ENCODE measurements around the gene CGB2.
A peak's percentile ranks its signal among the peaks of the same experiment; 100 is the strongest.
"Not testable (repeated sequence)": the region's sequence is repeated elsewhere in the genome, so short reads cannot be mapped to it uniquely, and the experiment has no call there.

The CGB2 gene

GRCh38 chr19:49010453-49010852, 21.2 kb upstream of the CGB2 start:
- no peak for DNase-seq (ENCODE audit: low read depth)

- no peak for DNase-seq (ENCODE audit: low read depth)
These were observed 20.5 kb upstream of the CGB2 start for GRCh38 chr19:49011194-49011593.

DNA sequence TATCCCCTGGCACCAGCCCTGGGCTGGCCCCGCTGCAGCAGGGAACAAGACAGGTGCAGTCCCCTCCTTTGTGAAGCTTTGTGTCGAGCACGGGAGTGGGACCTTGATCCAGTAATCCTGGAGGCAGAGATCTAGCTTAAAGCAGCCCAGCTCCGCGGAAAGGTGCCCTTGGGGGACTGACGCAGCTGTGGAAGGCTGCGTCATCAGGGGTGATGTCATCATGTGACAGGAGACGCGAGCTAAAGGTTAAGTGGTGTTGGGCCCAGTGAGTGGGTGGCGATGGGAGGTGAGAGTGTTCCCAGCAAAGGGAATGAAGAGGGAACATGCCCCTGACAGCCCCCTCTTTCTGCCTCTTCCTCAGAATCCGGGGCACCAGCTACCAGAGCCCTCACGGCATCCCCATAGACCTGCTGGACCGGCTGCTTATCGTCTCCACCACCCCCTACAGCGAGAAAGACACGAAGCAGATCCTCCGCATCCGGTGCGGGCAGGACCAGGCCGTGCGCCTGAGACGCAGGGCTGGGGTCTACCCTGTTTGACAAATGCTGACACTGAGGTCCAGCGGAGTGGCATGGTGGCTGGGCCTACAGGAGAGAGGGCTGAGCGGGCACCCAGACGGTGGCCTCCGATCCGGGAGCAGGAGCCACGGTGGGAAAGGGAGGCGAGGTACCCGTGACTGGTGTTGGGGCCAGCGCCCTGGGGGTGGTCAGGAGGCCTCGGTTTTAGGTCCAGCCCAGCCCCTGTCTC, 17.4 kb upstream of the CGB2 start:
- DNase-seq (ENCODE audit: low read depth): no peak

DNA sequence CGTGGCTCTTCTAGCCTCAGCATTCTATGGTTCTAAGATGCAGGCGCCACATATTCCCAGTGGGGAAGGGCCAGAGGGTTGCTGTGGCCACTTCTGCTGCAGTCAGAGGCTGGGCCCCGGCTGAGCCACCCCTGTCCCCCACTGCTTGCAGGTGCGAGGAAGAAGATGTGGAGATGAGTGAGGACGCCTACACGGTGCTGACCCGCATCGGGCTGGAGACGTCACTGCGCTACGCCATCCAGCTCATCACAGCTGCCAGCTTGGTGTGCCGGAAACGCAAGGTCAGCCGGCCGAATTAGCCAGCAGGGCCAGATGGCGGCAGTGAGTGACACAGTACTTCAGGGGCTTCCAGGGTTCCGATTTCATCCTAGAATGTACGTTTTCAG, 16.8 kb upstream of the CGB2 start:
- DNase-seq (ENCODE audit: low read depth): no peak

GRCh38 chr19:49016067-49016839, 15.4 kb upstream of the CGB2 start:
- no peak for DNase-seq (ENCODE audit: low read depth)

GRCh38 chr19:49017041-49017665, 14.5 kb upstream of the CGB2 start, which contains the start of gene LHB:
LHB (minus strand) TSS chr19:49017091; CDS start chr19:49017081, 10 bp downstream.
- no peak for DNase-seq (ENCODE audit: low read depth)

DNA sequence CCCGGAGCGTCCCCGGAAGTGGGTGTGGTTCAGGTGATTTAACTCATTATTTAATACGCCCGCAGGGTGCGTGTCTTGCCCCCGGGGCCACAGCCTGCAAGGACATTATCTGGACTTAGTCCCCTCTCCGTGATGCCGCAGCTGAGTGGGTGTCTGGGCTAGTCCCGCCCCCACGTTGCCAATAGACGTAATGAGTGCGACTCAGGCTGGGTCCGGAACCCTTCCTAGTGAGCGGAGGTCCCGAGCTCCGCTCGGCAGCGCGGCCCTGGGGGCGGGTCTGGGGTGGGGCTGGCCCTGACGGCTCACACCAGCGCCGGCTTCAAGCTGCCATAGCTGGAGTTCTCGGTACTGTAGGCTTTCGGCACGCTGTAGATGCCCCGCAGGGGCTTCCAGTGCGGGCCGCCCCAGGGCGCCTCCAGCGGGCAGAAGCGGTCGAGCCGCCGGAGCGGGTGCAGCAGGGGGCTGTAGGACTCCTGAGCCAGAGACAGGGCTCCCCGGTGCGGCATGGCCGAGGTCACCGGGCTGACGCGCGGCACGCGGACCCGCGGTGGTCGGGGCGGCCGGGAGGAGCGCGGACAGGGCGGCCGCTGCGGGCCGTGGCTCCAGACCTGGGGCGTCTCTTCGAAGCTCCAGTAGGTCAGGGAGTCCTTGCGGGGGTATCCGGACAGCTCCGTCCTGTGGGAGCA, 13.9 kb upstream of the CGB2 start:
- DNase-seq (ENCODE audit: low read depth): no peak

DNA sequence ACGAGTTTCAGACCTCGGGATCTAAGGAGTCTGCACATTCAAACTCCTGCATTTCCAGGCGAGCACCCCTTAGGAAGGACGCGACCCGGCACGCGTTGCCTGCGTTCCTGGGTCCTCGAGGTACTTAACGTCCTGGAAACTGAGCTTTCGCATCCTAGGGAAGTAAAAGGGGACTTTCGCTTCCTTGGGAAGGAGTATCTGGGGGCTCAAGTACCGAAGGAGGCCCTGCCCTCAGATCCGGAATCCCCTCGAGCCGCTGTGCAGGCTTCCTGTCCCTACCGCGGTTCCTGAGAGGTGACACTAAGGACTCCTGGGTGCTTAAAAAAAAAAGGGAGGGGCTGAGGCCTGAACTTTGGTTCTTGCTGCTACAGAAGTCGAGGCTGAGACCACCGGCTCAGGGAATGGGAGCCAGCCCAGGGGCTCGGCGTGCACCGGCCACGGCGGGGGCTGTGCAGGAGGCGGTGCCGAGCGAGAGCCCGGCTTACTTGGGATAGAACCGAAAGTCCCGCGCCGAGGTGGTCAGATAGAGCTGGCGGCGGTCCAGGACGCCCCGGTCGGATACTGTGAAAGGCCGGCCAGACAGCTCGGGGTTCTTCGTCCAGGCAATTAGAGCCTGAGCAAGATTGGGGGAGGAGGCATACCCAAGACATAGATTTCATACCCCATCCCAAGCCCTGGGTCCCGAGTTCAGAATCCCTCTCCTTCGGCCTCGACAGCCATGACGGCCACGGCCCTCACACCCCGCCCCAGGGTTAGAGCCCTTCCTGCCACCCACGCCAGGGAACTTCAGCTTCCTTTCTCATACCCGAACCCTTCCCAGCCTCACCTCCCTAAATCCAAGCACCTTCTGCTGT, 13.1 kb upstream of the CGB2 start:
- not testable (repeated sequence) for DNase-seq (ENCODE audit: low read depth)

DNA sequence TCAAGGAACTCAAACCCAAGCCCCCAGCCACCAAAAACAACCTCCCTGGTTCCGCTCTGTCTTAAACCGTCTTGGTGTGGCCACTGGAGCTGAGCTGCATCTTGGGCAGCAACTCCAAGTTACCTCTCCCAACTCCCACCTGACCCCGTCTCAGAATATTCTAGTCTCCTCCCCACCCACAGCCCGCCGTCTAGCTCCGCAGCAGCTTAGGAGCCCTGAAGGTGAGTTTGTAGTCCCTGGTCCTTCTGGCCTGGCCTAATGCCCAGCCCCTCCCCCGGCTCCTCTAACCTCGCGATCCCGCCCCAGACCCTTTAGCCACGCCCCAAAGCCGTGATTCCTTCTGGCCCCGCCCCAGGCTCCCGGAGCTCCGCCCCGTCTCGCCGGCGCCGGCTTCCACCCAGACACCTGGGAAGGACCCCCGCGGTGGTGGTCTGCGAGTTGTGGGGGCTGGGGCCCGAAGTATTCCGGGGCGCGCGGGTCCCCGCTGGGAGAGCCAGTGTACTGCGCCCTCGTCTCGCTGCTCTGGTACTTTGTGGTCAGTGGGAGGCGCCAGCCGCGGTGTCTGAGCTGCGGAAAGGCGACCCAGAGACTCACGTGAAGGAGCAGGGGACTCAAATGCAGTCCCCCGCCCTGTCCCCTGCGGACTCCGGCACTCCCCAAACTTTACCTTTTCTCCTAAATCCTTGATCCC, 12.3 kb upstream of the CGB2 start:
- DNase-seq (ENCODE audit: low read depth): peak; percentile 31

DNA sequence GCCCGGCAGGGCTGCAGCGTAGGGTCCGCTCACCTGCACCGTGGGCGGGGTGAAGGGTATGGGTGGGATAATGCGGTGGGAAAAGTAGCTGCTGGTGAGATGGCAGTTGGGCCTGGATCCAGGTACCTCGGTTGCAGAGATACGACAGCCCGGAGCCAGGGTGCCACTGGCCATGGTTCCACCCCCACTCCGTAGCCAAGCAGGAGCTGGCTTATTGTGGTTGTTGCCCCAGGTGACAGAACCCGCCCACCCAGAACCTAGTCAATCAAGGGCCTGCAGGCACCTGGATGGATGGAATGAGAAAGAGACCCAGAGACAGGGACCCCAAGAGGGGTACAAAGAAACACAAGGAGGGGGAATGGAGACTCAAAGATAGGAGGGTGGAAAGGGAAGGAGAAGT, 11.3 kb upstream of the CGB2 start:
- DNase-seq (ENCODE audit: low read depth): no peak

- DNase-seq (ENCODE audit: low read depth): no peak
These were observed 10.5 kb upstream of the CGB2 start for GRCh38 chr19:49020931-49021895.

GRCh38 chr19:49022116-49022515, 9.6 kb upstream of the CGB2 start:
- DNase-seq (ENCODE audit: low read depth): no peak

- not testable (repeated sequence) for DNase-seq (ENCODE audit: low read depth)
These were observed 7.5 kb upstream of the CGB2 start, which contains the start of gene CGB3 for GRCh38 chr19:49024233-49024632. CGB3 (minus strand) TSS chr19:49024333; CDS start chr19:49023971, 362 bp downstream.

GRCh38 chr19:49025088-49025487, 6.6 kb upstream of the CGB2 start:
- DNase-seq (ENCODE audit: low read depth): not testable (repeated sequence)

- DNase-seq (ENCODE audit: low read depth): not testable (repeated sequence)
These were observed 6.1 kb upstream of the CGB2 start for GRCh38 chr19:49025599-49025998.

- DNase-seq (ENCODE audit: low read depth): not testable (repeated sequence)
These were observed 3.0 kb upstream of the CGB2 start for GRCh38 chr19:49028686-49029085.

- not testable (repeated sequence) for DNase-seq (ENCODE audit: low read depth)
These were observed 1.9 kb upstream of the CGB2 start for GRCh38 chr19:49029749-49030148.

GRCh38 chr19:49030323-49030722, 1.4 kb upstream of the CGB2 start:
- not testable (repeated sequence) for DNase-seq (ENCODE audit: low read depth)

DNA sequence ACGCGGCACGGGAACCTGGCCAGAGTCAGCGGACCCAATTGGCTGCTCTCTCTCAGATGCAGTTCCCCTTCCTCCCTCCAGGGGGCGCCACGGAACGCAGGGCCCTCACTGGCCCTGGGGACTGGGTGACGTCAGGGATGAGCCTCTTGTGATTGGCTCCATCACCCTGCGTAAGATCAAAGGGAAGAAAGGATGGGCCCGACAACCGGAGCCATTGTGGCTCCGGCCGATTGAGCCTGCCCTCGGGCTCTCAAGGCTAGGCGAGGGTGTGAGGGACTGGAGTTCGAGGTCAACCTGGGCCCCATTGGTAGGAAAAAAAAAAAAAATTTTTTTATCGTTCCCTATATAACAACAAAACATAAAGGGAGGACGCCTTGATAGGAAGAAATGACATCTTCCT, 5.1 kb downstream of the CGB2 start, which contains the start of gene CGB1:
CGB1 (minus strand) TSS at position 81 of the 400 bp plus-strand sequence. CDS start 184 bp downstream, outside the sequence.
- not testable (repeated sequence) for DNase-seq (ENCODE audit: low read depth)
